HEK293 (cell line): Measurements from ENCODE around the gene WNT7B.

Experiments used
- CTCF ChIA-PET: fragments of 350-600 bp; formaldehyde crosslinking; extraction: SDS; loops from one replicate; lab custom pipeline; 2021; ENCODE audit warnings: antibody characterized with exemption; lab: Yijun Ruan, JAX
- POLR2A ChIA-PET: fragments of 300-600 bp; formaldehyde crosslinking; extraction: SDS; loops from one replicate; lab custom pipeline; 2020; ENCODE audit warnings: antibody characterized with exemption, inconsistent platforms; lab: Yijun Ruan, JAX
- H3K27ac ChIP-seq: fragments of 200-500 bp; sonication (Bioruptor generic); 2 replicates; pipeline ENCODE4 v1.5.1; 2014; ENCODE audit warnings: low read depth, low read length, control low read depth, inconsistent platforms; ENCODE audit errors: extremely low read depth
- H3K36me3 ChIP-seq, 2 experiments: fragments of 200-500 bp in 1 of 2; sonication (Bioruptor generic) in 1 of 2; 1 replicate in 1 of 2; 2 replicates in 1 of 2; pipeline ENCODE4 v1.5.1; 2014 to 2017; ENCODE audit warnings: inconsistent platforms in 2 of 2, low read length in 2 of 2; ENCODE audit not compliant: control insufficient read depth in 2 of 2, insufficient read depth in 1 of 2
- H3K4me1 ChIP-seq: fragments of 200-500 bp; sonication (Bioruptor generic); 2 replicates; pipeline ENCODE4 v1.5.1; 2014; ENCODE audit warnings: mild to moderate bottlenecking, low read length, inconsistent platforms; ENCODE audit not compliant: control insufficient read depth, insufficient read depth
- H3K4me3 ChIP-seq: 2 replicates; pipeline ENCODE4 v1.5.1; 2011; ENCODE audit warnings: low read depth, mild to moderate bottlenecking, control low read depth, low read length, moderate library complexity
- H3K9me3 ChIP-seq: fragments of 200-500 bp; sonication (Bioruptor generic); 2 replicates; pipeline ENCODE4 v1.5.1; 2014; ENCODE audit warnings: low read depth, low read length, inconsistent platforms; ENCODE audit not compliant: control insufficient read depth, insufficient read depth
- ATF2 ChIP-seq: fragments of 450-650 bp; formaldehyde crosslinking; IDR thresholded peaks from 2 replicates; pipeline ENCODE4 v1.5.1; 2016; ENCODE audit warnings: missing biosample characterization, missing genetic modification characterization, low read depth
- EGR2 ChIP-seq: fragments of 450-650 bp; formaldehyde crosslinking; IDR thresholded peaks from 2 replicates; pipeline ENCODE4 v1.5.1; 2016; ENCODE audit warnings: low read depth, missing biosample characterization, missing genetic modification characterization
- GLIS2 ChIP-seq: fragments of 450-650 bp; formaldehyde crosslinking; IDR thresholded peaks from 2 replicates; pipeline ENCODE4 v1.5.1; 2016; ENCODE audit warnings: missing biosample characterization, missing genetic modification characterization
- KLF1 ChIP-seq: fragments of 450-650 bp; formaldehyde crosslinking; IDR thresholded peaks from 2 replicates; pipeline ENCODE4 v1.5.1; 2016; ENCODE audit warnings: missing biosample characterization, missing genetic modification characterization
- PATZ1 ChIP-seq: fragments of 450-650 bp; formaldehyde crosslinking; IDR thresholded peaks from 2 replicates; pipeline ENCODE4 v1.5.1; 2016; ENCODE audit warnings: missing biosample characterization, missing genetic modification characterization
- PRDM10 ChIP-seq: fragments of 450-650 bp; formaldehyde crosslinking; IDR thresholded peaks from 2 replicates; pipeline ENCODE4 v1.5.1; 2016; ENCODE audit warnings: missing biosample characterization, missing genetic modification characterization
- ZBTB26 ChIP-seq: fragments of 450-650 bp; formaldehyde crosslinking; optimal IDR thresholded peaks from 2 replicates; pipeline ENCODE3; 2016; ENCODE audit warnings: missing biosample characterization, mild to moderate bottlenecking, missing genetic modification characterization
- ZBTB8A ChIP-seq: fragments of 450-650 bp; formaldehyde crosslinking; IDR thresholded peaks from 2 replicates; pipeline ENCODE4 v1.5.1; 2016; ENCODE audit warnings: missing biosample characterization, missing genetic modification characterization
- ZFHX2 ChIP-seq: fragments of 450-650 bp; formaldehyde crosslinking; conservative IDR thresholded peaks from 2 replicates; pipeline ENCODE4 v1.5.1; 2016; ENCODE audit warnings: missing biosample characterization, missing genetic modification characterization
- ZIC2 ChIP-seq: fragments of 450-650 bp; formaldehyde crosslinking; IDR thresholded peaks from 2 replicates; pipeline ENCODE4 v1.5.1; 2016; ENCODE audit warnings: missing biosample characterization, missing genetic modification characterization
- ZNF324 ChIP-seq: fragments of 450-650 bp; formaldehyde crosslinking; IDR thresholded peaks from 2 replicates; pipeline ENCODE4 v1.5.1; 2016; ENCODE audit warnings: missing biosample characterization, missing genetic modification characterization
- ZNF398 ChIP-seq: fragments of 450-650 bp; formaldehyde crosslinking; IDR thresholded peaks from 2 replicates; pipeline ENCODE4 v1.5.1; 2017; ENCODE audit warnings: missing biosample characterization, missing genetic modification characterization
- ZNF501 ChIP-seq: fragments of 450-650 bp; formaldehyde crosslinking; IDR thresholded peaks from 2 replicates; pipeline ENCODE4 v1.5.1; 2016; ENCODE audit warnings: missing biosample characterization, missing genetic modification characterization

The WNT7B gene

GRCh38 chr22:45976254-45977002 is 534 bp downstream of the WNT7B start (continued):
- TF ChIP-seq ZBTB26 (tag by site-specific recombination): peak; percentile 70
- peak; percentile 33; the same call in 1 of the 2 replicates for TF ChIP-seq ZNF398 (tag by site-specific recombination)

- Histone ChIP-seq H3K4me3 (peak overlapping the region; percentile 46), H3K36me3 (no peaks in the 10 kb centered on the region), H3K4me1 (peaks cover 4% of the 10 kb centered on the region), H3K9me3 (no peaks in the 10 kb centered on the region), H3K27ac (no peak overlapping the region)
- CTCF ChIA-PET: interaction anchor here (0.6 to 1.7 kb wide), 5 partner anchors 8 to 398 kb away, joined by 3 to 6 read pairs (median 4); no protein-coding TSS in a partner anchor
- TF ChIP-seq PRDM10 (0 out of 2 replicates have a peak, but pooled peaks have one; percentile 36), ZNF501 (tag by site-specific recombination) (no peak), ZIC2 (tag by site-specific recombination) (peak; percentile 89), KLF1 (tag by site-specific recombination) (peak; percentile 43; the same call in 1 of the 2 replicates), ZBTB8A (tag by site-specific recombination) (0 out of 2 replicates have a peak, but pooled peaks have one; percentile 23), EGR2 (tag by site-specific recombination) (peak; percentile 76), ATF2 (no peak), GLIS2 (no peak), ZNF324 (tag by site-specific recombination) (no peak), ZFHX2 (peak; percentile 51; the same call in 1 of the 2 replicates), PATZ1 (tag by site-specific recombination) (0 out of 2 replicates have a peak, but pooled peaks have one; percentile 20)
- POLR2A ChIA-PET: interaction anchor here (0.7 to 1.0 kb wide), 2 partner anchors 113 to 397 kb away, joined by 3 to 4 read pairs; no protein-coding TSS in a partner anchor
These were observed 1.5 kb downstream of the WNT7B start for GRCh38 chr22:45975164-45976161.
